Activated T-helper 17 cell treated with anti-CD3 and anti-CD28 coated beads, Interleukin-2, amount 50 U/mL, for 72 hours (primary cell): ENCODE measurements around the gene ARHGEF39. TPM values are rescaled to one million over a fixed set of nuclear protein-coding genes. Genes with fewer than 3 reads are reported as not detected.
A peak's percentile ranks its signal among the peaks of the same experiment; 100 is the strongest.

Experiments used
- ATAC-seq: fragments of 150-1000 bp; cut with Tn5 transposase; replicated peaks from 2 replicates; pipeline ENCODE4 v1.10.0; 2021; ENCODE audit warnings: mild to moderate bottlenecking, moderate library complexity
- H3K27ac Mint-ChIP-seq: one replicate; pipeline ENCODE4 v1.8.0; 2022; ENCODE audit warnings: mixed read lengths
- H3K27me3 Mint-ChIP-seq: one replicate; pipeline ENCODE4 v1.8.0; 2022; ENCODE audit warnings: mixed read lengths
- H3K36me3 Mint-ChIP-seq: one replicate; pipeline ENCODE4 v1.8.0; 2022; ENCODE audit warnings: low read depth, mild to moderate bottlenecking, mixed read lengths
- H3K4me1 Mint-ChIP-seq: one replicate; pipeline ENCODE4 v1.8.0; 2022; ENCODE audit warnings: mixed read lengths
- H3K4me3 Mint-ChIP-seq: one replicate; pipeline ENCODE4 v1.8.0; 2022; ENCODE audit warnings: mild to moderate bottlenecking, mixed read lengths
- H3K9me3 Mint-ChIP-seq: one replicate; pipeline ENCODE4 v1.8.0; 2022; ENCODE audit warnings: mixed read lengths
- total RNA-seq, 2 donors: library from RNA; stranded (reverse); gene quantifications; one replicate each; pipeline ENCODE4 v1.2.3, GENCODE V29; 2022

Gene ARHGEF39
- total RNA-seq, 2 donors from 2014 or later: 9.4 to 16.1 TPM

DNA sequence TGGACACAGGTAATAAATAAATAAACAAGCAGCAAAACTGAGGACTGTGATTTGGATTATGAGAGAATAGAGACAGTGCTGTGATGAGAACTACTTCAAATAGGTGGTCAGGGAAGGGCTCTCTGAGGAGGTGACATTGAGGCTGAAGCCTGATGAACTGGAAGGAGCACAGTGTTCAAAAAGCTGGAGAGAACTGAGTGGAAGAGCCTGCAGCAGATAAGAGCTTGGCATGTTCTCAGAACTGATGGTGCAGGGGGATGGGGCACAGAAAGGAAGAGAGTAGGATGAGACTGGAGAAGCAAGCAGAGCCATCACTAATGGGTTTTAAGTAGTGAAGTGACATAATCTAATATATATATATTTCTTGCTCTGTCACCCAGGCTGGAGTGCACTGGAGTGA, 35.9 kb upstream of the ARHGEF39 start:
- H3K9me3 Mint-ChIP-seq: no peaks in the 10 kb centered on the region

GRCh38 chr9:35700031-35700430, 35.0 kb upstream of the ARHGEF39 start:
- H3K4me1 Mint-ChIP-seq: no peaks in the 10 kb centered on the region
- ATAC-seq: no peak
- no peaks in the 10 kb centered on the region for H3K9me3 Mint-ChIP-seq
- no peak overlapping the region for H3K4me3 Mint-ChIP-seq
- no peak overlapping the region for H3K27ac Mint-ChIP-seq
- no peaks in the 10 kb centered on the region for H3K27me3 Mint-ChIP-seq
- H3K36me3 Mint-ChIP-seq: no peaks in the 10 kb centered on the region

More for the DNA sequence above, 35.9 kb upstream of the ARHGEF39 start:
- H3K27me3 Mint-ChIP-seq: no peaks in the 10 kb centered on the region
- no peaks in the 10 kb centered on the region for H3K4me1 Mint-ChIP-seq
- H3K27ac Mint-ChIP-seq: no peak overlapping the region
- no peaks in the 10 kb centered on the region for H3K36me3 Mint-ChIP-seq
- no peak overlapping the region for H3K4me3 Mint-ChIP-seq
- no peak for ATAC-seq

- no peaks in the 10 kb centered on the region for H3K9me3 Mint-ChIP-seq
- ATAC-seq: no peak
- no peaks in the 10 kb centered on the region for H3K27me3 Mint-ChIP-seq
- H3K27ac Mint-ChIP-seq: no peak overlapping the region
- H3K36me3 Mint-ChIP-seq: no peaks in the 10 kb centered on the region
- no peaks in the 10 kb centered on the region for H3K4me1 Mint-ChIP-seq
- H3K4me3 Mint-ChIP-seq: no peak overlapping the region
Measured at GRCh38 chr9:35698231-35698630, 33.2 kb upstream of the ARHGEF39 start.

- no peaks in the 10 kb centered on the region for H3K9me3 Mint-ChIP-seq
- no peaks in the 10 kb centered on the region for H3K27me3 Mint-ChIP-seq
- peak; percentile 7 for ATAC-seq
- no peaks in the 10 kb centered on the region for H3K4me1 Mint-ChIP-seq
- H3K27ac Mint-ChIP-seq: peak overlapping the region; percentile 7
- H3K36me3 Mint-ChIP-seq: no peaks in the 10 kb centered on the region
- no peak overlapping the region for H3K4me3 Mint-ChIP-seq
Measured at GRCh38 chr9:35697486-35697885, 32.5 kb upstream of the ARHGEF39 start.

DNA sequence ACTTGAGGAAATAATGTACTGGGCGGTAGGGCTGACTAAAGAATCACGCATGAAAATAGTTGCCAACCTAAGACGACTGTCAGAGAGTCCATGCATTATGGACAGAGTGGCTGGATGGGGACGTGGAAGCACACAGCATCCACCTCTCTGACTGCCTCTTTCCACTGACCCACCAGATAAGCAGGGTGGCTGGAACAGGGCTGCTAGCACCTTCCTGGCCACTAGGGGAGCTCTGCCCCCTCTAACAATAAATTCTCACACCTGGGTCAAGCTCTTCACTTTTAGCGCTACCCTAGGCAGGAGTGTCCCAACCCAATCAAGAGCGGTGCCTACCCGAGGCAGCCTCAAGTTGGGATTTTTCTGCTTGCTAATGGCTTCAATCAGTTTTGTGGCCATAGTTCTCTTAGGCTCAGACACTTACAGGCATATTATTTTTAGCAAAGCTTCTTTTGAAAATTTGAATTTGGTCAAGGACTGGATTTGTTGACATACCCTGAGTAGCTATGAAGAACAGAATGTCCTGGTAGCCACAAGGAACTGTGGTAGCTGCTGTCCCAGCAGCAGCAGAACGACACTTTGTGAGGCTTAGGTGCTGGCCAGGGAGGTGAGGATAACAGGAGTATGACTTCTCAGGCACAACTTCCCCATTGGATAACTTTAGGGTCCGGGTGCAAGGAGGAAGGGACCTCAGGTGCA, 31.7 kb upstream of the ARHGEF39 start:
- H3K9me3 Mint-ChIP-seq: no peaks in the 10 kb centered on the region
- no peaks in the 10 kb centered on the region for H3K4me1 Mint-ChIP-seq
- peak overlapping the region; percentile 7 for H3K27ac Mint-ChIP-seq
- no peak overlapping the region for H3K4me3 Mint-ChIP-seq
- peak; percentile 87 for ATAC-seq
- H3K27me3 Mint-ChIP-seq: no peaks in the 10 kb centered on the region
- H3K36me3 Mint-ChIP-seq: no peaks in the 10 kb centered on the region

- H3K4me3 Mint-ChIP-seq: no peak overlapping the region
- no peaks in the 10 kb centered on the region for H3K27me3 Mint-ChIP-seq
- H3K4me1 Mint-ChIP-seq: no peaks in the 10 kb centered on the region
- H3K36me3 Mint-ChIP-seq: no peaks in the 10 kb centered on the region
- no peaks in the 10 kb centered on the region for H3K9me3 Mint-ChIP-seq
- peak; percentile 23 for ATAC-seq
- H3K27ac Mint-ChIP-seq: no peak overlapping the region
Measured at GRCh38 chr9:35695943-35696401, 31.0 kb upstream of the ARHGEF39 start.

- Mint-ChIP-seq H3K27me3 (no peaks in the 10 kb centered on the region), H3K36me3 (no peaks in the 10 kb centered on the region), H3K4me1 (peaks cover 15% of the 10 kb centered on the region), H3K9me3 (no peaks in the 10 kb centered on the region), H3K4me3 (peak overlapping the region; percentile 73), H3K27ac (peak overlapping the region; percentile 68)
- ATAC-seq: no peak
Measured at GRCh38 chr9:35691757-35692301, 26.8 kb upstream of the ARHGEF39 start.

- H3K27me3 Mint-ChIP-seq: no peaks in the 10 kb centered on the region
- H3K9me3 Mint-ChIP-seq: no peaks in the 10 kb centered on the region
- H3K36me3 Mint-ChIP-seq: no peaks in the 10 kb centered on the region
- peak overlapping the region; percentile 68 for H3K27ac Mint-ChIP-seq
- peaks cover 15% of the 10 kb centered on the region for H3K4me1 Mint-ChIP-seq
- ATAC-seq: no peak
- peak overlapping the region; percentile 73 for H3K4me3 Mint-ChIP-seq
Measured at GRCh38 chr9:35691334-35691650, 26.3 kb upstream of the ARHGEF39 start.

DNA sequence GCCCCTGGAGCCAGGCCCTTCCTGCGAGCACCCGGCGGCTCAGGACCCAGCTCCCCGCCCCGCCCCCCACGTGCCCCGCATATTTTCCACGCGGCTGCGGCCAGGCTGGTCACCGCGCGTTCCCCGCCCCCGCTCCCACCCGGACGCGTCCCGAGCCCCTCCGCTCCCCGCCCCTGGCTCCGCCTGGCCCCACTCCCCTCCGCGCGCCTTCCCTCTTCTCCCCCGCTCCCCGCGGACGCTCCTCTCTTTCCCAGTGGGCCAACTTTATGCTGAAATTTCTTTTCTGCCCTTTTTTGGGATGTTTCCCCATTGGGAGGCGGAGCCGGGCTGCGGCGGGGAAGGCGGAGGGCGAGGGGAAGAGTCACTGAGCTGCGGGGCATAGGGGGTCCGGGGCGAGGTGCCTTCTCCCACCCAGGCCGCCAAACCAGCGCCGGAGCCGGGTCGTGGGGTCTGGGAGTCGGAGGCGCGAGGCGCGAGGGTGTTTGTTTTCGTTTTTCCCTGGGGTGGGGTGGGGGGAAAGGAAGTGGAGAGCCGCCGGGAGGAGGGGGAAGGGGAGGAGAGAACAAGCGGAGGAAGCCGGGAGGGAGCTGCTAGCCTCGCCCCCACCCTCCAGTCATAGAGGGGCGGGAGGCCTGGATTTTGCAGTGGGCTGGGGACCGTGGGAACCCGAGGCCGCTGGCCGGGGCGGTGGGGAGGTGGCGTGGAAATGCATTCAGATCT, 25.8 kb upstream of the ARHGEF39 start:
- peak overlapping the region; percentile 68 for H3K27ac Mint-ChIP-seq
- H3K9me3 Mint-ChIP-seq: no peaks in the 10 kb centered on the region
- no peaks in the 10 kb centered on the region for H3K36me3 Mint-ChIP-seq
- H3K4me1 Mint-ChIP-seq: peaks cover 15% of the 10 kb centered on the region
- no peaks in the 10 kb centered on the region for H3K27me3 Mint-ChIP-seq
- ATAC-seq: peak; percentile 13
- peak overlapping the region; percentile 73 for H3K4me3 Mint-ChIP-seq

- Mint-ChIP-seq H3K27ac (no peak overlapping the region), H3K4me3 (peak overlapping the region; percentile 73), H3K9me3 (no peaks in the 10 kb centered on the region), H3K27me3 (no peaks in the 10 kb centered on the region), H3K36me3 (no peaks in the 10 kb centered on the region), H3K4me1 (peaks cover 15% of the 10 kb centered on the region)
- ATAC-seq: peak; percentile 12
Measured at GRCh38 chr9:35690294-35690613, 25.3 kb upstream of the ARHGEF39 start.

DNA sequence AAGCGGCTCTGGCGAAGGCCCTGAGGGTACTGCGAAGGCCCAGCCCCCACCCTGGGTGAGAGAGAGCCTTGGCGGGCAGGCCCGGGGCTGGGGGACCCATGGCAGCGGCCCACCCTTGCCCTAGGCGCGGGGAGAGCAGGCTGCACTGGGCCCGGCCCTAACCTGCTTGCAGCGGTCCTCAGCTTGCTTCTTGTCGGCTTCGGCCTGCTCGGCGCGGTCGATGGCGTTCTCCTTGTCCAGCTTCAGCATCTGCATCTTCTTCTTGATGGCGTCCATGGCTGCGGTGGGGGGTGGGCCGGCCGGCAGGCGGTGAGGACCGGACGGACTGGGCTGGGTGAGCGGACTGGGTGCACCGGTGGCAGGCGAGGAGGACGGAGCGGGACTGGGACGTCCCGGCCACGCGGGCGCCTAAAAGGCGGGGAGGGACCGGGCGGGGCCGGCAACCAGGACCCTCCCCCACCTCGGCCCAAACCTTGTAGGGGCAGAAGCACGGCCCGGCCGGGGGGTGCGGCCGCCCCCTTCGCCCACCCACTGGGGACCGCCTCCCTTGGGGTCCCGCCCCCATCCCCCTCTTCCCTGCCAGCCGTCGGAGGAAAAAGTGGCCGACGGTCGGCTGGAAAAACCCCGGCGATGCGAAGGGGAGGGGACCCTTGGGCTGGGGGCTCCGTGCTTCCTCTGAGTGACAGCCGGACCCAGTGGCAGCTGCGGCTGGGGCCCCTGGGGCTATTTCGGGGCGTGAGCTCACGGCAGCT, 24.7 kb upstream of the ARHGEF39 start, which contains the start of gene TPM2:
TPM2 (minus strand) TSS at position 384 of the 752 bp plus-strand sequence; CDS start at position 276, 108 bp downstream.
- peak within 1 kb of the TSS; percentile 73 for H3K4me3 Mint-ChIP-seq
- no peaks in the 10 kb centered on the region for H3K27me3 Mint-ChIP-seq
- H3K4me1 Mint-ChIP-seq: peaks cover 15% of the 10 kb centered on the region
- H3K36me3 Mint-ChIP-seq: no peaks in the 10 kb centered on the region
- peak within 1 kb of the TSS; percentile 80 for H3K27ac Mint-ChIP-seq
- ATAC-seq: no peak
- H3K9me3 Mint-ChIP-seq: no peaks in the 10 kb centered on the region

DNA sequence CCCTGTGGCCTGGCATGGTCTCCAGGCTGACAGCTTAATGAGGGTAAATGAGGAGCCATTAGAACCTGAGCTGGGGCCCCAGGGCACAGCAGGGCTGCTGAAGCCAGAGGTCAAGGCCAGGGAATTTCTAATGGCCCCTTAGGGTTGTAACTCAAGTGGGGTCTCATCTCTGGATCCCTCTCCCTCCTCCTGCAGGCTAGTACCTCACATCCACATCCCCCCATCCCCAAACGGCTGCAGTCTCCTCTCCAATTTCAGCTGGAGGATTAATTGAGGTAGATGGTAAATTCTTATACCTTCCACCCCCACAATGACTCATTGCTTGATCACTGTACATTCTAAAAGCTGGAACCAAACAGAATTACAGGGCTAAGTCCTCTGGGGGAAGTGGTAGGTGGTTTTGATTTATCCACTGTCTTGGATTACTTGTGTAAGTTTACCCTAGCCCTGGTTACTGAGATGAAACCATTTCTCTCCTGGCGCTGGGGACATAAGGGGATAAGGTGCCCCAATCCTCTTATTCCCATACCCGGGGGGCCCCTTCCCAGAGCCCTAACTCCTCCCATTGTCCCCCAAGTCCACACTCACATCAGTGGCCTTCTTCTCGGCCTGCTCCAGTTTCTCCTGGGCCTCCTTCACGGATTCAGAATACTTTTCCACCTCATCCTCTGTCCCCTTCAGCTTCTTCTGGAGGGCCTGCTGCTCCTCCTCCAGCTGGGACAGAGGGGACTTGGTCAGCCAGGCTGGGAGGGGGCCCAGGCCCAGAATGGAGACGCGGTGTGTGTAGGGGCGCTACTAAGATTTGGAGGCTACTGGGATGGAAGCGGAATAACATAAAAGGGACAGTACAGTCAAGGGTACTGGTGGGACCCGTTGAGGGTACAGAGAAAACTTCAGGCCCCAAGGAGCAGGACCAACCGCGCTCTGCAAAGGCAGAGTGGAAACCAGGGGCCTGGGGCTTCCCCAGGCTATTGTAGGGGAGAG, 23.9 kb upstream of the ARHGEF39 start:
- Mint-ChIP-seq H3K27ac (peak overlapping the region; percentile 80), H3K9me3 (no peaks in the 10 kb centered on the region), H3K36me3 (no peaks in the 10 kb centered on the region), H3K4me1 (peaks cover 15% of the 10 kb centered on the region), H3K27me3 (no peaks in the 10 kb centered on the region), H3K4me3 (peak overlapping the region; percentile 67)
- ATAC-seq: peak; percentile 92

DNA sequence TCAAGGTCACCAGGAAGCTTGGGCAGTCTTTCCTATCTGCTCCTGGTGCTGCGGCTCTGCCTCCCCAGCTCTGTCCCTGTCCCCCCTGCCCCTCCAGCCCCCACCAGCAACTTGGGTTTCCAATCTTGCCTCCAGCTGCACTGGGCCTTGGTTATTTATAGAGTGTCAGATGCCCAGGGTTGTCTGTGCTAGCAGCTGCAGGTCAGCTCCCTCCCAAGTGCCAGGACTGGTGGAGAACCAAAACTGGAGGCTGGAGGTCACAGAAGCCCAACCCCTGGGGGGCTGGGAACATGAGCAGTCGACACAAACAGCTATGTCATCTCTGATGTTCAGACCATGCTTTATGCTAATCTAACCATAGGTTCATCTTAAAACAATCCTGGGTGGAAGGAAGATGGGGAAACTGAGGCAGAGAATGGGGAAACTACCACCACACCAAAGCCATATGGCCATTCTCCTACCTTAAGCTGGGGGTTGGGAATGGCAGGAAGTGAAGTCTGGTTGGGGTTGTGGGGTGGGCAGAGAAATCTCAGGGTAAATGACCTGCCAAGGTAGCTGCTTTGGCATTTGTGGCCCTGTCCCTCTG, 23.1 kb upstream of the ARHGEF39 start:
- Mint-ChIP-seq H3K36me3 (no peaks in the 10 kb centered on the region), H3K27me3 (no peaks in the 10 kb centered on the region), H3K4me1 (peaks cover 15% of the 10 kb centered on the region), H3K4me3 (peak overlapping the region; percentile 67), H3K27ac (peak overlapping the region; percentile 80), H3K9me3 (no peaks in the 10 kb centered on the region)
- no peak for ATAC-seq
